K562 (cell line): ENCODE results near the gene TMEM123. TPM values are rescaled to one million over a fixed set of nuclear protein-coding genes. Genes with fewer than 3 reads are reported as not detected.

Experiments used
- CBFA2T2 ChIP-seq: fragments of 450-650 bp; conservative IDR thresholded peaks from 2 replicates; pipeline ENCODE4 v1.6.1; 2017; ENCODE audit warnings: mild to moderate bottlenecking
- CBFB ChIP-seq: sonication (generic); formaldehyde crosslinking; IDR thresholded peaks from 2 replicates; pipeline ENCODE4 v1.4.0; 2020; ENCODE audit warnings: mild to moderate bottlenecking, missing genetic modification reagents
- CCNT2 ChIP-seq: IDR thresholded peaks from 2 replicates; pipeline ENCODE4 v1.6.1; 2011; ENCODE audit warnings: borderline replicate concordance, low read depth, mild to moderate bottlenecking, moderate library complexity, mixed read lengths, low read length; ENCODE audit not compliant: insufficient read length; ENCODE audit errors: extremely low read depth
- GATA2 ChIP-seq: sonication (generic); formaldehyde crosslinking; IDR thresholded peaks from 2 replicates; pipeline ENCODE4 v1.4.0; 2020; ENCODE audit warnings: mild to moderate bottlenecking, missing genetic modification reagents
- HDAC2 ChIP-seq: fragments of 450-650 bp; IDR thresholded peaks from 2 replicates; pipeline ENCODE4 v1.6.1; 2016; ENCODE audit warnings: mild to moderate bottlenecking
- HEY1 ChIP-seq: fragments of 250-450 bp; sonication (Bioruptor Pico); IDR thresholded peaks from 2 replicates; pipeline ENCODE4 v1.5.0; 2020; ENCODE audit warnings: mild to moderate bottlenecking, moderate library complexity, borderline replicate concordance
- KDM4B ChIP-seq, 2 experiments: fragments of 450-650 bp in 1 of 2; sonication (generic) in 1 of 2; IDR thresholded peaks; 2 replicates each; pipeline ENCODE4 v1.6.1; 2016 to 2017; ENCODE audit warnings: borderline replicate concordance in 2 of 2, antibody characterized with exemption in 1 of 2, low read depth in 1 of 2, mild to moderate bottlenecking in 1 of 2
- NFRKB ChIP-seq: fragments of 450-650 bp; IDR thresholded peaks from 2 replicates; pipeline ENCODE4 v1.6.1; 2016; ENCODE audit warnings: low read depth
- NR4A1 ChIP-seq, 2 experiments: fragments of 250-450 bp in 1 of 2; fragments of 450-650 bp in 1 of 2; sonication (Bioruptor Pico) in 1 of 2; IDR thresholded peaks; 2 replicates each; pipeline versions ENCODE4 v1.4.0 to v1.6.1; 2016 to 2020; ENCODE audit warnings: mild to moderate bottlenecking in 2 of 2, missing compliant biosample characterization in 1 of 2, missing genetic modification characterization in 1 of 2, moderate library complexity in 1 of 2
- POLR2G ChIP-seq: fragments of 200-400 bp; formaldehyde crosslinking; IDR thresholded peaks from 2 replicates; pipeline ENCODE4 v1.6.1; 2017; ENCODE audit warnings: low read depth, mild to moderate bottlenecking, antibody characterized with exemption, low read length, moderate library complexity
- RBFOX2 ChIP-seq: fragments of 200-400 bp; formaldehyde crosslinking; IDR thresholded peaks from 2 replicates; pipeline ENCODE4 v1.6.1; 2017; ENCODE audit warnings: low read depth, mild to moderate bottlenecking, low read length, moderate library complexity
- TSC22D4 ChIP-seq: fragments of 450-650 bp; IDR thresholded peaks from 2 replicates; pipeline ENCODE4 v1.6.1; 2016; ENCODE audit warnings: missing genetic modification characterization, missing biosample characterization, control low read depth
- ZNF584 ChIP-seq: fragments of 200-800 bp; sonication (Bioruptor generic); IDR thresholded peaks from 2 replicates; pipeline ENCODE4 v1.6.1; 2016; ENCODE audit warnings: low read depth, mild to moderate bottlenecking, missing genetic modification characterization, missing compliant biosample characterization
- ZNF780A ChIP-seq: fragments of 250-450 bp; sonication (Bioruptor Pico); IDR thresholded peaks from 2 replicates; pipeline ENCODE4 v1.5.0; 2021; ENCODE audit warnings: mild to moderate bottlenecking
- polyA plus RNA-seq, 8 experiments: library from polyadenylated mRNA; depleted of rRNA in 4 of 8; stranded (reverse) in 5 of 8; unstranded in 3 of 8; fragments of >200 nt; fragmentation: Nextera tagmentation in 2 of 8; fragmentation: Illumina TruSeq in 1 of 8; extraction: Ambion mirVana in 2 of 8; extraction: Trizol in 1 of 8; gene quantifications; 2 replicates each; pipeline versions ENCODE4 v1.2.1 to v1.2.3, GENCODE V29; 2011 to 2014; ENCODE audit warnings: inconsistent platforms in 1 of 8, missing spikeins in 1 of 8
- total RNA-seq, 7 experiments: library from RNA; depleted of rRNA in 6 of 7; stranded (reverse); fragments of >200 nt in 6 of 7; fragmentation: Illumina TruSeq in 2 of 7; extraction: Trizol in 2 of 7; gene quantifications; 2 replicates each; pipeline versions ENCODE4 v1.2.1 to v1.2.3, GENCODE V29; 2011 to 2021; ENCODE audit warnings: low replicate concordance in 1 of 7
- TF ChIP-seq, protein P1 (sequence below): IDR thresholded peaks from 2 replicates; pipeline ENCODE4 v1.6.1; 2014; ENCODE audit warnings: antibody characterized with exemption

The TMEM123 gene
- total and polyA plus RNA-seq, 9 of the 15 experiments (the other 6 are each of a cell fraction or from before 2014, with no cell fraction given): 19.8 to 344 (median 82.4) TPM

DNA sequence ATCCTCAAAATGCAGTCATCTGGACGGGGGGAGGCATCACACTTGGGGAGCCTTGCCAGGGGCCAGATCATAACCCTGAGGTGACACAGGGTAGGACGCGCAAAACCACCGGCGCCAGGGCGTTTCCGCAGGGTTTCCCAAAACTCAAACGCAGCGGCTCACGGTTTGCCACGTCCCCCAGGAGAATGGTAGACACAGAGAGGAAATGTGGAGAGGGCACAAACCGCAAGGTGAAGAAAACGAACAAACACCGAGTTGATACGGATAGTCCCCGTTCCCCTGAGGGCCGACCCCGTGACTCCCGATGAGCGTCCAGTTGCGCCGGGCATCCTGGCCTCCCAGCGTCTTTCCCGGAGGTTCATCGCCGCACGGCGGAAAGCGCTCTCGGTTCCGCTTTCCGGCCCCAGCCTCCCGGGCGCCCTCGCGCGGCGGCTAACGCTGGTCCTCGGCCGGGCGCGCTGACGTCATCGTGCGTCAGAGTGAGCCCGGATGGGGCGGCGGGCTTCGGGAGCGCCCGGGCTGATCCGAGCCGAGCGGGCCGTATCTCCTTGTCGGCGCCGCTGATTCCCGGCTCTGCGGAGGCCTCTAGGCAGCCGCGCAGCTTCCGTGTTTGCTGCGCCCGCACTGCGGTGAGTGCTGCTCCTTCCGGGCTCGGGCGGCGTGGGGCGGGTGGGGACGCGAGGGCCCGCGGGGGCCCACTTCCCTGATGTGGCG, 105.7 kb downstream of the TMEM123 start, which contains the start of gene BIRC2 (continued):
- TF ChIP-seq NR4A1 (CRISPR knock-in tag; IDR thresholded peaks at IDR 0.05) (no peak), NR4A1 (tag; IDR thresholded peaks at IDR 0.05) (0 out of 2 replicates have a peak, but pooled peaks have one; percentile 29), ZNF584 (peak; percentile 82), HDAC2 (peak; percentile 84; the same call in 1 of the 2 replicates), GATA2 (CRISPR knock-in tag) (0 out of 2 replicates have a peak, but pooled peaks have one; percentile 24), CBFB (CRISPR knock-in tag) (peak; percentile 44; the same call in 1 of the 2 replicates), ZNF780A (CRISPR knock-in tag) (no peak), POLR2G (peak; percentile 93), NFRKB (peak; percentile 54; the same call in 1 of the 2 replicates), TSC22D4 (tag) (no peak), CCNT2 (peak; percentile 94), HEY1 (CRISPR knock-in tag) (no peak), CBFA2T2 (no peak), KDM4B (IDR thresholded peaks at IDR 0.05; ENCODE audit: borderline replicate concordance in 2 of 2, low read depth in 1 of 2) (peak in 1 of 2 experiments; percentile 59; a peak in 1 of 4 replicates), RBFOX2 (peak; percentile 95)
- TF ChIP-seq, protein P1, sequence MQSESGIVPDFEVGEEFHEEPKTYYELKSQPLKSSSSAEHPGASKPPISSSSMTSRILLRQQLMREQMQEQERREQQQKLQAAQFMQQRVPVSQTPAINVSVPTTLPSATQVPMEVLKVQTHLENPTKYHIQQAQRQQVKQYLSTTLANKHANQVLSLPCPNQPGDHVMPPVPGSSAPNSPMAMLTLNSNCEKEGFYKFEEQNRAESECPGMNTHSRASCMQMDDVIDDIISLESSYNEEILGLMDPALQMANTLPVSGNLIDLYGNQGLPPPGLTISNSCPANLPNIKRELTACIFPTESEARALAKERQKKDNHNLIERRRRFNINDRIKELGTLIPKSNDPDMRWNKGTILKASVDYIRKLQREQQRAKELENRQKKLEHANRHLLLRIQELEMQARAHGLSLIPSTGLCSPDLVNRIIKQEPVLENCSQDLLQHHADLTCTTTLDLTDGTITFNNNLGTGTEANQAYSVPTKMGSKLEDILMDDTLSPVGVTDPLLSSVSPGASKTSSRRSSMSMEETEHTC: 0 out of 2 replicates have a peak, but pooled peaks have one; percentile 51
